Thyroid gland (tissue), 4 donors: ENCODE data around the gene GHDC. TPM values are rescaled to one million over a fixed set of nuclear protein-coding genes. Genes with fewer than 3 reads are reported as not detected.

Experiments
- DNase-seq, 2 donors: peaks; one replicate each; pipeline ENCODE4 v3.0.0-alpha.2; 2019
- H3K27ac ChIP-seq, 3 donors: fragments of 200-600 bp; sonication (generic); 1 replicate in 2 of 3; 2 replicates in 1 of 3; pipeline ENCODE4 v1.5.1; 2016 to 2019; ENCODE audit warnings: mild to moderate bottlenecking in 1 of 3, moderate library complexity in 1 of 3
- H3K27me3 ChIP-seq: fragments of 200-600 bp; sonication (generic); one replicate; pipeline ENCODE4 v1.5.1; 2019
- H3K36me3 ChIP-seq, 2 donors: fragments of 200-600 bp; sonication (generic); one replicate each; pipeline ENCODE4 v1.5.1; 2016 to 2019
- H3K4me1 ChIP-seq, 2 donors: fragments of 200-600 bp; sonication (generic); one replicate each; pipeline ENCODE4 v1.5.1; 2017 to 2019
- H3K4me3 ChIP-seq, 3 donors: fragments of 200-600 bp; sonication (generic); replicated peaks in 1 of 3; 1 replicate in 2 of 3; 2 replicates in 1 of 3; pipeline ENCODE4 v1.5.1; 2016; ENCODE audit warnings: mild to moderate bottlenecking in 1 of 3
- H3K9me3 ChIP-seq: fragments of 200-600 bp; sonication (generic); one replicate; pipeline ENCODE4 v1.5.1; 2017
- CTCF ChIP-seq, 6 experiments: fragments of 200-600 bp in 3 of 6; fragments of 450-650 bp in 3 of 6; sonication (generic) in 3 of 6; IDR thresholded peaks; one replicate each; pipeline ENCODE4 v1.5.1; 2016 to 2019; ENCODE audit warnings: antibody characterized with exemption in 6 of 6, mild to moderate bottlenecking in 2 of 6, inconsistent platforms in 1 of 6, moderate library complexity in 1 of 6
- POLR2A ChIP-seq, 2 donors: fragments of 450-650 bp; IDR thresholded peaks; one replicate each; pipeline ENCODE4 v1.6.1; 2017; ENCODE audit warnings: antibody characterized with exemption in 2 of 2, mild to moderate bottlenecking in 2 of 2, moderate library complexity in 1 of 2
- WGBS, 2 donors: methylation state at CpG; one replicate each; pipeline ENCODE4 v1.1.5; 2017; 5-methylcytosine and 5-hydroxymethylcytosine counted together
- intact Hi-C: fragments of 100-400 bp; cut with DNase I; formaldehyde crosslinking; loops from one replicate; pipeline ENCODE4 v1.15.1; 2023
- total RNA-seq, 4 donors: library from RNA; depleted of rRNA; stranded (reverse); fragments of >200 nt; gene quantifications; one replicate each; pipeline ENCODE4 v1.2.3, GENCODE V29; 2016

GHDC gene
- total RNA-seq, 4 donors from 2014 or later, result 48.4 to 254 (median 95.9) TPM

- no peaks in the 10 kb centered on the region for H3K36me3 ChIP-seq
- intact Hi-C loops, result no loop called here
- TF ChIP-seq CTCF (IDR thresholded peaks at IDR 0.05) (no peak), POLR2A (IDR thresholded peaks at IDR 0.05) (no peak)
- no peak overlapping the region for H3K27ac ChIP-seq
- 97% methylated on average over 7 of the region's 7 CpGs for WGBS, 2 donors
- no peaks in the 10 kb centered on the region for H3K27me3 ChIP-seq
- no peak overlapping the region for H3K4me3 ChIP-seq
- no peak for DNase-seq
- H3K4me1 ChIP-seq, result no peaks in the 10 kb centered on the region
- H3K9me3 ChIP-seq, result no peaks in the 10 kb centered on the region
Observed at GRCh38 chr17:42236760-42237159, 42.5 kb upstream of the GHDC start.

- Histone ChIP-seq H3K9me3 (no peaks in the 10 kb centered on the region), H3K4me1 (no peaks in the 10 kb centered on the region)
- WGBS, 2 donors, result 79 to 81% methylated on average over 2 of the region's 2 CpGs
Observed at GRCh38 chr17:42233994-42234393, 39.7 kb upstream of the GHDC start.

GRCh38 chr17:42233156-42233555 is 38.9 kb upstream of the GHDC start:
- no peak for TF ChIP-seq CTCF (IDR thresholded peaks at IDR 0.05)
- no peak for TF ChIP-seq POLR2A (IDR thresholded peaks at IDR 0.05)
- H3K27ac ChIP-seq, result no peak overlapping the region
- intact Hi-C loops, result no loop called here
- WGBS, 2 donors, result 95 to 96% methylated on average over 5 of the region's 5 CpGs
- DNase-seq, result no peak
- no peaks in the 10 kb centered on the region for H3K9me3 ChIP-seq
- H3K4me3 ChIP-seq, result no peak overlapping the region
- H3K27me3 ChIP-seq, result no peaks in the 10 kb centered on the region
- peaks cover 0 to 1% of the 10 kb centered on the region in 2 donors for H3K4me1 ChIP-seq
- no peaks in the 10 kb centered on the region for H3K36me3 ChIP-seq

More at GRCh38 chr17:42233994-42234393, 39.7 kb upstream of the GHDC start:
- Histone ChIP-seq H3K27me3 (no peaks in the 10 kb centered on the region), H3K36me3 (no peaks in the 10 kb centered on the region), H3K27ac (no peak overlapping the region), H3K4me3 (no peak overlapping the region)
- no peak for DNase-seq
- no peak for TF ChIP-seq CTCF (IDR thresholded peaks at IDR 0.05)
- intact Hi-C loops, result no loop called here

- no peak overlapping the region for H3K27ac ChIP-seq
- intact Hi-C loops, result no loop called here
- TF ChIP-seq CTCF (IDR thresholded peaks at IDR 0.05) (no peak), POLR2A (IDR thresholded peaks at IDR 0.05) (no peak)
- H3K4me1 ChIP-seq, result peaks cover 0 to 3% of the 10 kb centered on the region in 2 donors
- no peak overlapping the region for H3K4me3 ChIP-seq
- 89 to 91% methylated on average over 5 of the region's 5 CpGs for WGBS, 2 donors
- DNase-seq, result no peak
- H3K27me3 ChIP-seq, result no peaks in the 10 kb centered on the region
- no peaks in the 10 kb centered on the region for H3K36me3 ChIP-seq
- H3K9me3 ChIP-seq, result no peaks in the 10 kb centered on the region
Observed at GRCh38 chr17:42230225-42230624, 35.9 kb upstream of the GHDC start.

GRCh38 chr17:42227849-42228700 is 33.8 kb upstream of the GHDC start:
- intact Hi-C loops, result no loop called here

More at GRCh38 chr17:42227849-42228700, 33.8 kb upstream of the GHDC start:
- 78 to 83% methylated on average over 11 of the region's 11 CpGs for WGBS, 2 donors
- DNase-seq, result no peak
- TF ChIP-seq CTCF (IDR thresholded peaks at IDR 0.05), result no peak
- no peak for TF ChIP-seq POLR2A (IDR thresholded peaks at IDR 0.05)
- Histone ChIP-seq H3K27me3 (no peaks in the 10 kb centered on the region), H3K4me1 (peaks cover 0 to 3% of the 10 kb centered on the region in 2 donors), H3K36me3 (peaks cover 0 to 8% of the 10 kb centered on the region in 2 donors), H3K27ac (peak overlapping the region in 1 of 3 donors; percentile 31), H3K9me3 (no peaks in the 10 kb centered on the region), H3K4me3 (no peak overlapping the region)
